GM18505 (cell line): ENCODE measurements around the gene KIAA2012.
"Not testable (repeated sequence)": the region's sequence is repeated elsewhere in the genome, so short reads cannot be mapped to it uniquely, and the experiment has no call there.

Experiments
- ATAC-seq: cut with Tn5 transposase; IDR thresholded peaks from one replicate; pipeline ENCODE4 v1.9.1; 2021; ENCODE audit not compliant: unreplicated experiment
- POLR2A ChIP-seq: IDR thresholded peaks from 4 replicates; pipeline ENCODE4 v1.6.1; 2011; ENCODE audit warnings: borderline replicate concordance; ENCODE audit not compliant: insufficient read depth, insufficient read length; ENCODE audit errors: extremely low read depth

Gene KIAA2012

DNA sequence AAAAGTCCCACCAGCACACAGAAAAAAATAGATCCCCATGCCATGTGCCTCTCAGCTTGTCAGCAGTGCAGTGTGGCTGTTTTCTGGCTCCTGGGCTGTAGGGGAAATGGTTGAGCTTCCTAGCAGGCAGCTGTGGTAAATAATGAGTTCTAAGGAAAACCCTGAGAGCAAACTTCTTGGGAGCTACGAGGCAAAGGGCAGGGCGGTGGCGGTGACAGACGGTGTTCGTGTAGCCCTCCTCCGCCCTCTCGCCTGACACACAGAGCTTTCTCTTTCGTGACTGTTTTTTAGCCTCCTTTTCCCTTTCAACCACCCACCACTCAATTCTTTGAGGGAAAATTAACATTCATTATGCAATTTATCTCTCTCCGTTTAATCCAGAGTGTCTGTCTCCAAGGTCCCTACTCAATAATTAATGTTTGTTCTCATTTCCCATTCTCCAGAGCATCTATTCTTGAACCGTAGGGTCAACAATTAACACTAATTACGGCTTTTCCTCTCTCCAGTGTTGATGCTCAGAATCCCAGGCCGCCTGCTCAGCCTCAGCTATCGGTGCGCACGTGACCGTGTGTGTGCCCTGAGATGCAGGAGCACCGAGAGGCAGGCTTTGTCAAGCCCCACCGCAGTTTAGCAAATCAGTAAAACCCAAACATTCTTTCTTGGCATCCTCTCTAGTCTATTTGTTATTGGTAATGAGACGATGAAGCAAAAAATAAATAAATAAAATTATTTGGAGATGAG lies 50.1 kb downstream of the KIAA2012 start:
- TF ChIP-seq POLR2A, result no peak
- ATAC-seq, result no peak

DNA sequence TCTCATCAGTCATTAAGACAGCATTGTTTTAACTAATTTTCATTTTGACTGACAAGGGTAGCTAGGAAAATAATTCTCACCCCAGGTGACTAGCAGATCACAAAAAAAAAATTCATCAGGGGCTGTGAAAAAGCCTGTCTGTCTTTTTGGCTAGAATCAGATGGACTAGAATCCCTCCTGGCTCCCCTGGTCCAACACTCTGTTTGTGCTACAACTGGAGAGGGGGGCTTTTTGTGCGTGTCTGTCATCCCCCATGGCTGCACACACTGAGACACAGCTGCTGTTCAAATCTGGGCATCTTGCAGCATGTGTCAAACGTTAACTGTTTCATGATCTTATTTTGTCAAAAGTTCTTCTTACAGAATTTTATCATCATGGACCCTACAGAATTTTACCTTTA lies 51.2 kb downstream of the KIAA2012 start:
- ATAC-seq, result no peak
- no peak for TF ChIP-seq POLR2A

DNA sequence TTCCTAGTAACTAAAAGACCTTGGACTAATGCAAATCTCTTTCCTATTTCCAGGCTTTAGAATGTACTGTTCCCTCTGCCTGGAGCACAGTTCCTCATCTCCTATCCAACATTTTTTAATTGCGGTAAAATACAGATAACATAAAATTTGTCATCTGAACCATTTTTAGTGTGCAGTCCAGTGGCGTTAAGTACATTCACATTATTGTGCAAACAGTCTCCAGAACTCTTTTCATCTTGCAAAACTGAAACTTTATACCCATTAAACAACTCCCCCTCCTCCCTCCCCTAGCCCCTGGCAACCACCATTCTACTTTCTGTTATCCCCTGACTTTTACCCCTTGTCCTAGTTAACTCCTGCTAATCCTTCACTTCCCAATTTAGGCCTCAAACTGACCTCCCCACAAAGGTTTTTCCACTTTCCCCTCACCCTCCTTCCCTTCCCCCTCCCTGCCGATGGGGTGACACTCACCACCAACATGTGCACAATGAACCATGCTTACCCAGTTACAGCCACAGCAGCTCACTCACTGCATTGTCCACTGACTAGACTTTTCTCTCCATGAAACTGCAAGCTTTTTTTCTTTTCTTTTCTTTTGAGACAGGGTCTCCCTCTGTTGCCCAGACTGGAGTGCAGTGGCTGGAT lies 54.8 kb downstream of the KIAA2012 start:
- TF ChIP-seq POLR2A, result no peak
- no peak for ATAC-seq

DNA sequence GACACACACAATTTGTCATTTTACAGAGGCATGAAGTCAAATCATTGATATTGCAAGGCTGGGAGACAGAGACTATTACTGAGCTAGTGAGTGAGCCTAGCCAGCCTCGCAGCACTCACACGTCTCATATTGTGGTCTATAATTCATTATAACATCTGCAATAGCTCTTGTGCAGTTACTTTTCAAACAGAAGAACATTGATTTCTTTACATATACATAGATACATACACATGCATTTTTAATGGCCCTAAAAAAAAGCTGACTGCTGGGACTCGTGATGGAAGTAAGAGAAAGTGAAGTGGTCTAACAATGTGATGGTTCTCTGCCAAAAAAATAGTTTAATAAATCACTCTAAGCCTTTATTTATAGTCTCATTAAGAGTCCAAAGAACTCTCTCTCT lies 56.8 kb downstream of the KIAA2012 start:
- no peak for TF ChIP-seq POLR2A
- ATAC-seq, result no peak

DNA sequence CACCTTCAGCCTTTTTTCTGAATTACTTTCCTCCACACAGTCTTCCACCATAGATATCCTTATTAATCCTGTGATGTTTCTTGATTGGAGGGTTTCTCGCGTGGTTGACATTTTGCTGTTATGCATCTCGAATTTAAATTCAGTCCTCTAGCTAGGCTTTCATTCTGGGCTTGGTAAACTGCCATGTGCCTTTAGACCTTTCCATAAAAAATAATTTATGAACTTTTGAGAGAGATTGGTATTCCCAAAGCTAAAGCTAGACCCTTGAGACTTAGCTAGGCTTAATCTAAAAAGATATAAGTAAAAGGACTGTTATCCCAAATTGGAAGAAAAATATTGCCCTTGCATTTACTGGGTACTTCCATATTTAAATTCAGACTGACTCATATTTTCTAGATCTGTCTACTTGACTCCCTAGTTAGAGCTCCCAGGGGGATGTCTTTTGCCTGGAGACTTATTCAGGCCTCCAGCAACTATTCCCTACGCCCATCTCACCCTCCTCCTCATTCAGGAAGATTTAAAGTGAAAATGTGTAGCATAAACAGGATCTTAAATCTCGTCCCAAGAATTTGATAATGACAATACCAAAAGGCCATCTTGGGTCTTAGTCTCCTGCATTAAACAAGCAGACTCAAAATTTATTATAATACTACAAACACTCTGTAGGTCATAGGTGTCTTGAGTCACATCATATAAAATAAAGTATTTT lies 60.3 kb downstream of the KIAA2012 start:
- no peak for TF ChIP-seq POLR2A
- ATAC-seq, result no peak

DNA sequence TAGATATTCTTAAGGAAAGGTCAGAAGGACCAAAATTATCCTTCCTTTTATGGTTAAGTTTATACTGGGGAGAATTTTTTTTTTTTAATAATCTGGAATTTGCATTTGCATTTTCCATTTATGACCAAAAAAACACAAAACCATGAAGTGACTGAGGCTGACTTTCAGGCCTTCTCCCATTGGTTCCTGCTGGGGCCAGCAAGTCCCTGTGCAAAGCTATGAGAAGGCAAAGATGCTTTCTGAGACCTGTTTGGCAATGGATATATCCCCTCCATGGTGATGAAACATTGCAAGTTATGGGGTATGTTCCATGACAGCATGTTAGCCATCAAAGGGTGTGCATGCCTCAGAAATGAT lies 60.8 kb downstream of the KIAA2012 start:
- TF ChIP-seq POLR2A, result no peak

DNA sequence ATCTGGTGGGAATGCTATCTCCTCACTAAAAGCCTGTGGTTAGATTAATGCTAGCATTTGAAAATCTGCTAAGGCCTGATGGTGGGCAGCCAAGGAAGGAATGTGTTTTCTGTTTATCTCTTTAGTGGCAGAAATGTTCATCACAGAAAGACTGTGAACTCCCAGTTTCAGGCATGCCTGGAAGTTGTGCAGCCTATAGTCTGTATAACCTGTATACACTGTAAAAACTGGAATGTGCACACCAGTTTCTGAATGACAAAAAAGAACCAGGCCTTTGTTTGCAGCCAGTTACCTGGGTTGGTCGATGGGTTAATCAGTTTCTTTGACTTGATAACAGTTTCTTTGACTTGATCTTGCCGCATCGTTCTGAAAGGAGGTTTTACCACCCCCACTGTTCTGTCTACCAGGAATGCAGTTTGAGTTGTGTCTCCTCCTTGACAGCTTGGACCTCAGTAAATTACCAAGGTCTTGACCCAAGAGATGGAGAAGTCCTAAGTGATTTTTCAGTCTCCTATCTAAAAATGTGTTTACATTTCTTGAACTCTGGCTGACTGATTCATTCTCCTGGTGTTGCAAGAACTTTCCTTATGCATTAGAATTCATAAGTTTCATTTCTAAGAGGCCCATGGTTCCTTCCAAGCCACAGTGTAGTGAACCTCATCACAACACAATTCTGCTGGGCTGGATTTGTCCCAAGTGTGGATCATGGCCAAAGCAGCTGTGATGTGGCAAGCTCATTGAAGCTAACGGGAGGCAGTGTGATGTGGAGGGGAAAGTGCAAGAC lies 62.2 kb downstream of the KIAA2012 start:
- no peak for ATAC-seq
- TF ChIP-seq POLR2A, result no peak

More for the DNA sequence above, 60.8 kb downstream of the KIAA2012 start:
- ATAC-seq, result no peak

DNA sequence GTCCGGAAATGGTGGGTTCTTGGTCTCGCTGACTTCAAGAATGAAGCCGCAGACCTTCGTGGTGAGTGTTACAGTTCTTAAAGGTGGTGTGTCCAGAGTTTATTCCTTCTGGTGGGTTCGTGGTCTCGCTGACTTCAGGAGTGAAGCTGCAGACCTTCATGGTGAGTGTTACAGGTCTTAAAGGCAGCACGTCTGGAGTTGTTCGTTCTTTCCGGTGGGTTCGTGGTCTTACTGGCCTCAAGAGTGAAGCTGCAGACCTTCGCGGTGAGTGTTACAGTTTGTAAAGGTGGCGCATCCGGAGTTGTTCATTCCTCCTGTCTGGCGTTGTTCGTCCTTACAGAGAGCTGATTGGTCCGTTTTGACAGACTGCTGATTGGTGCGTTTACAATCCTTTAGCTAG lies 63.0 kb downstream of the KIAA2012 start:
- ATAC-seq, result not testable (repeated sequence)

DNA sequence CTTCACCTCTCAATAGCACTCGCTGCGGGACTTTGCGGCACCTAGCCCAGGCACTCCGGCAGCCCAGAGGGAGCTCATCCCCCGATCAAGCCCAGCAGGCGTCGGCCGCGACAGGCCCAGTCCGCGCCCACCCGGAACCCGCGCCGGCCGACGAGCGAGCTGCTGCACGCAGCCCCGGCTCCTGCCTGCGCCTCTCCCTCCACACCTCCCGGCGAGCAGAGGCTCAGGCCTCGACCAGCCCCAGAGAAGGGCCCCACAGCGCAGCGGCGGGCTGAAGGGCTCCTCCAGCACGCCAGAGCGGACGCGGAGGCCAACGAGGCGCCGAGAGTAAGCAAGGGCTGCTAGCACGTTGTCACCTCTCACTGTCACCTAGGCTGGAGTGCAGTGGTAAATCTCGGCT lies 63.5 kb downstream of the KIAA2012 start:
- TF ChIP-seq POLR2A, result no peak
- ATAC-seq, result no peak

DNA sequence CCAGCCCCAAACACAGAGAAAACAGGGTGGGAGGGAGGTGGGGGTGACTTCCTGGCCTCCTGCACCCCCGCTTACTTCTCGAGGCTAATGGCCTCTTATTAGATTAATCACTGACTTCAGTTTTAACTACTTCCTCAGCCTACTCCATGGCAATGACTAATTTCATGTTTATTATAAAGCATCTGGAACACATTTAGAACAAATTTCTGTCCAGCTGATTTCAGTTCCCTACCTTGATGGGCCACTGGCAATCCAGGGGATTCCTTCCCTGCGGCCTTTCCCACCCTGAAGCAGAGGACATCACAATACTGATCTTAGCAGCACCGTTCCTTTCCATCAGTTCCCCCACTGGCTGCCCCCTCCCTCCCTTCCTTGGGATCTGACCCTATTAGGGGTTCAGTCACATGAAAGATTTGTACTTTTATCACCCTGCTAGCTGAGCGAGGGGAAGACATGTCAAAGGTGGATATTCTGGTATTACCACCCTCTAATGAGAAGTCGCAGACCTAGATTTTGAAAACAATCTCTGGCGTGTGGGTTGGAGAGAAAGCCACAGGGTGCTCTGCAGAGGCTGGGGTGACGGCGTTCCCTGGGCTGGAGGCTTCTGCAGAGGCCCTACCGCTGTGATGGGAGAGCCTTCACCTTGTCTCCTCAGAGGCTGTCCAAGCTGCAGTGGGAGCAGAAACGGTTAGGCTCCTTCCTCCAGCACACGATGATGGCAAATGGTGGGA lies 67.6 kb downstream of the KIAA2012 start:
- TF ChIP-seq POLR2A, result no peak

DNA sequence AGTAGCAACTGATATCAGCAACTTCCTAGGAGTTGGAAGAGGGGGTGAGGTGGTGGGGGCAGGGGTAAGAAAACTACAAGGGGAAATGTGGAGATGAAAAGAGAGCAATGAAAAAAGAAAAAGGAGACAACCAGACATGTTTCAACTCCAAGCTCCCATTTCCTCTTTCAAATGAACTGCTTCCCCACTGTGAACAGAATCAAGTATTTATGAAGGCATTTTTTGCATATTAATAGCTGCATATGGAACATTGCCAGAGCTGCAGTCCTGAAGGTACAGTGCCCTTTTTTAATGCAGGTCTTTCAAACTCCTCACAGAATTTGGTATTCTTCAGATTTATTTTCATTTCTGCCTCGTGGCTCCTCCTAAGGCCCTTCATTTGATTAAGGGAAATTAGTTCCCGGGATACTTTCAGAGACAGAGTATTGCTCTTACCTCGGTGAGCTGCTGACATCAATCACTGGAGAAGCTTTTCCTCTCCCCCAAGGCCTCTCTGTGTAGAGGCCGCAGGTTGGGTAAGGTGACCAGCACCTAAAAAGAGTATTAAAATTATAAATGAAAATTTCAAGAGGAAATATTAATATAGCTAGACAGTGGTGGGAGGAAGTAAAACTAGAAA lies 68.4 kb downstream of the KIAA2012 start:
- ATAC-seq, result no peak
- no peak for TF ChIP-seq POLR2A

More for the DNA sequence above, 67.6 kb downstream of the KIAA2012 start:
- ATAC-seq, result no peak

DNA sequence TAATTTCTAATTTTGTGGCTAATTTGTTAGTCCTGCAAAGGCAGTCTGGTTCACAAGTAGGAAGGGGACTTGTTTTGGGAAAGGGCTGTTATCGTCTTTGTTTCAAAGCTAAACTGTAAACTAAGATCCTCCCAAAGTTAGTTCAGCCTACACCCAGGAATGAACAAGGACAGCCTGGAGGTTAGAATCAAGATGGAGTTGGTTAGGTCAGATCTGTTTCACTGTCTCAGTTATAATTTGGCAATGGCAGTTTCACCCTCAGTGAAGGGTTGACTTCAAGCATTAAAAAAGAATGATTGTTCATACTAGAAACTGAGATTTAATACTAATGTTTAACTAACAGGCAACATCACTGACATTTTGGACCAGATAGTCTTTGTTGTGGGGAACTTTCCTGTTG lies 69.5 kb downstream of the KIAA2012 start:
- ATAC-seq, result no peak
- TF ChIP-seq POLR2A, result no peak
